HG03135 (cell line): ENCODE measurements around the gene ERC1.
"Not testable (repeated sequence)": the region's sequence is repeated elsewhere in the genome, so short reads cannot be mapped to it uniquely, and the experiment has no call there.

Source experiments
- ATAC-seq: cut with Tn5 transposase; IDR thresholded peaks from one replicate; pipeline ENCODE4 v1.9.1; 2021; ENCODE audit warnings: mild to moderate bottlenecking, moderate library complexity; ENCODE audit not compliant: unreplicated experiment

ERC1 gene

DNA sequence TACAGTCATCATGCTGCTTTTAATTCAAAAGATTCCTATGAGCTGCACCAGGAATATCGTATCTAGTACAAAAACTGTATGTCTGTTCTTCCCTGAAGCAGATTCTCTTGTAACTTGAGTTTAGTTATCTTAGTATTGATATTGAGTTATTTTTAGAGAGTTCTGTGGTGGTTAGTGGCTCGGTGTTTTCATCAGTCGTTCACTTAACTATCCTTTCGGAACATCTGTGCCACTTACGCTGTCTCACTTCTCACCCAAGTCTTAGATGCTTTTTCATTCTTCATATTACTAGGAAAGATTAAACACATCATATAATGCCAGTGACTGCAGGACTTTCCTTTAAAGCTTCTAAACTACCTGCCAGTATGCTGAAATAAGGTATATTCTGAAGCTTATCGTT lies 352.4 kb downstream of the ERC1 start:
- ATAC-seq = no peak

DNA sequence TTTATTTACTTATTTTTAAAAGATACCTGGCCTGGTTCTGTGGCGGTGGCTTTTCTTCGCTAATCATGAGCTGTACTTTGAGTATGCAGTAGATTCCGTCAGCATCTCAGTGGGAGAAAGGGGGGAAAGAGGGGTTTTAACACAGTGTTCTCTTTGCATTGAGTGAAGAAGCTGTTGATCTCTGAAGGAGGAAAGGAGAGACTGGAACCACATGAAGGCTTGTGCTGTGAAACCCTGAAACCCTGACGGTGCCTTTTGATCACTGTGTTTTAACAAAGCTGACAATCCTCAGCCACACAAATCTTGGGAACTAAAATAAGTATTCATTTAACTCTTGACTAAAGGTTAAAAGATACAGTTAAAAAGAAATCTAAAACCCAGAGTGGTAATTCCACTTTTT lies 353.2 kb downstream of the ERC1 start:
- no peak for ATAC-seq

DNA sequence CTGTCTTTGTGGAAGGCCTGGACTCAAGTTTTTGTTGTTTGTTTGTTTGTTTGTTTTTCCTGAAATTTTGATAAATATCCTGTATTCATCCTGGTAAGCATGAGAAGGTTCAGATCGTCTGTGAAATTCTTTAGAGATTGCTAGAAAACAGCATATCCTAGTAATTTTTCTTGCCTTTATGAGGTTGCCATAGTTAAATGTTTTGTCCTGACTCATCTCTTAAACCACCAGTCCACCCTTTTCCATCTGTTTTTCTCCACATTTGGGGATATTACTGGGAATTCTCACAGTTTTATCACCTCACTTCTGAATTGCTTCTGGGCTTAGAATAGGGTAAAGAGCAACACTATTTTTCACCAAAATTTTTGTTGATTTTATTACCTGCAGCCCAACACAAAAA lies 355.1 kb downstream of the ERC1 start:
- no peak for ATAC-seq

DNA sequence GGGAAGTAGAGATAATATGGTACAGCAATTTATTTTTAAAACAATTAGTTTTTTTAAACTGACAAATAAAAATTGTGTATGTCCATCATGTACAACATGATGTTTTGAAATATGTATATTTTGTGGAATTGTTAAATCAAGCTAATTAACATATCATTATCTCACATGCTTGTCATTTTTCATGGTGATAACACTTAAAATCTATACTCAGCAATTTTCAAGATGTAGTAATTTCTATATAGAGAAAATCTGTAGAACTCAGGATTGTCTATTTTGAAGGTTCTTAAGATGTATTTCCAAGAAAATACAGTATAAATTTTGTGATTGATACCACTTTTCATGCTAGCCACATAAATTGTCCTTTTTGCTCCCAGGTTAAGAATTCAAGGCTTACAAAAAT lies 356.3 kb downstream of the ERC1 start:
- no peak for ATAC-seq

DNA sequence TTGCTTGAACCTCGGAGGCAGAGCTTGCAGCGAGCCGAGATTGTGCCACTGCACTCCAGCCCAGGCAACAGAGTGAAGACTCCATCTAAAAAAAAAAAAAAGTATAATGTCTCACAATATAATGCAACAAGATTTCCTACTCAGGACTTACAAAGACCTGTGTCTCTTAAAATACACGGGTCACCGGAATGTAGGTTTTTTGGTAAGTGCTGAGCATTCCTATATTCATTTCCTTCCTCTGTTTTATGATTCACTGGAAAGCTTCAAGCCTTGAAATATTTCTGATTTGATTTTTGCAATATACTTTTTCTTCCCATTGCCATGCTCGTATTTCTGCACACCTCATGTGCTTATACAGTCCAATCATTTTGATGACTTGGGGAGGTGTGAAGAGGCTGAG lies 357.6 kb downstream of the ERC1 start:
- no peak for ATAC-seq

DNA sequence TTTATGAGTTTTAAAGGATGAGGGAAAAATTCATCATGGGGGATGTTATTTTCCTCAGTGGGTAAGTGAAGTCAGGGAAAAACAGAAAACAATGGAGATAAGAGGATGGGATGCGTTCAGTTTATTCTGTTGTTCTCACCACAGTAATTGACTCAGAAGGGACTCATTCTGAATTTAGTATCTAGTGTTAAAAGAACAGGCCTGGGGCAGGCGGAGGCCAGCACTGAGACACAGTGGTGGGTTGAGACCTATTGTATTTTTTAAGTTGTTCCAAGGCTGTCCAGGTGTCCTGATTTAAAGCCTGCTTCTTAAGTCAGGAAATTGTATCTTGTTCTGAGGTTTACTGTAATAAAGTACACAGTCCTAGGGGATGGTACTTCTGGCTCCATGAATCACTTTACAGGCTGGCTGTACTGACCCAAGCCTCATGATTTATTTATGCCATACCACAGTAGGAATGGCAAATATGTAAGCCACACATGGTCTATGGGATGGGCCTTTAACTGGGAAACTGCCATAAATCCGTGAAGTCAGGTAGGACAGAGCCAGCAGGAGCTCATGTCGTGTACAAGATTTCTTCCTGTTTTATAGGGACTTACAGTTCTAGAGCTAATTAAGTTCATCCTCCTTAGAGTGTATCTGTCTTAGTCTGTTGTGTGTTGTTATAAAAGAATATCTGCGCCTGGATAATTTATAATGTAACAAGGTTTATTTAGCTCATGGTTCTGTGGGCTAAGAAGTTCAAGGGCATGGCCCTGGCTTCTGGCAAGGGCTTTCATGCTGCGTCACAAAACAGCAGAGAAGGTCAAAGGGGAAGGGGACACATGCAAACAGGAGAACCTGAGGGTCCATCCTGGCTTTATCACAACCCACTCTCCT lies 359.3 kb downstream of the ERC1 start:
- ATAC-seq = no peak

DNA sequence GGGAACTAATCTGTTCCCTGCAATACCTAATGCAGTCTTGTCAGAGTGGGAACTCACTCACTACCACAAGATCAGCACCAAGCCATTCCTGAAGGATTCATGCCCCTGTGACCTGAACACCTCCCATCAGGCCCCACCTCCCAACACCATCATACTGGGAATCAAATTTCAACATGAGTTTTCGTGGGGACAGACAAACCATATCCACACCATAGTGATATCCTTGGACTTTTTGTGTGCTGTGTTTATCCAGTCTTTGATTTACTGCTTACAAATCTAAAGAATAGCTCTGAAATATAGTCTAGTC lies 359.9 kb downstream of the ERC1 start:
- ATAC-seq = no peak

DNA sequence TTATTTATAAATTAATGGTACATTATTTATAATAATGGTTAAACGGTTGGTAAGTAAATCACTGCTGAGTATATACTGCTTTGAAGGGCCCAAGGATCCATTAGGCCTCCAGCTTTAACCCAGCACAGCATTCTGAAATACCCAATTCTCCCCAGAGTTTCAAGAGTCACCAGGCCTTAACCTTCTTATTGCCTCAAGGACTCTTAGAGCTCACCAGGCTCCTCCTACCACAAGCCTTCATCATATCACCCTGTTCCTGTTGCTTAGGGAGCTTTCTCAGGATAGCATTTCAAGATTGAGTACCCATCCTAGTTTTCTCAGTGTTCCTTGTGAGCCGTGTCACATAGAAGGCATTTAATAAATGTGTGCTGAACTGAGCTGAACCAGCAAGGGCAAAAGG lies 360.9 kb downstream of the ERC1 start:
- ATAC-seq = no peak

DNA sequence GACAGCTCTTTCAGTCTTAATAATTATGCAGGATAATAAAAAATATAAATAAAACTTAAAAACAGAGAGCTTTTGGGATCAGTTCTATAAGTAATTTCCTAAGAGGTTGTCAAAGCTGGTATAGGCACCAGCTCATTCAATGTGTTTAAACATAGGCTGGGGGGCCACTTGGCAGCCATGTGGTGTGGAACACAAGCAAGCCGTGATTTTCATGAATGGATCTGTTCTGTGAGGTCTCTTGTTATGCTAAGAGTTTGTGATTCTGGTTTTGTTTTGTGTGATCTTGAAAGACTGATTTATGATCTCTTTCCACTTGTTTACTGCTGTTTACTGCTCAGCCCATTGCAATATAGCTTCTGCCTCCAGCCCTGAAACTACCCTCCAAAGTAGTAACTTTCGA lies 362.4 kb downstream of the ERC1 start:
- ATAC-seq = no peak

DNA sequence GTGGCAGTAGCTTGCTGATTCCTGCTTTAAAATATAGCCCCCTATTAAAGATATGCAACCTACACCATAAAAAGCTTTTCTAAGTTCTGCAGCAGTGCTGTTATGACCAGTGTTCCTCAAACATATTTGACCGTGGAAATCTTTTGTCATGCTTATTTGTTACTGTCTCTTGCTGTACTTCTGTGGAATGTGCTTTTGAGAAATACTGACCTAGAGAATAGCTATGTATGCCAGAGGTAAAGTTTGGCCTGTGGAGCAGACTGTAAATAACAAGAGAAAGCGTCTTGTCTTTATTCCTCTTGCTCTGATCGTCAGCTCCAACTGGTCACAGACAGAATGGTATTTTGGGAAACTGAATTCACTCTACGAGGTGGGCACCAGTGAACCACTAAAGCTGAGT lies 364.4 kb downstream of the ERC1 start:
- ATAC-seq = no peak

DNA sequence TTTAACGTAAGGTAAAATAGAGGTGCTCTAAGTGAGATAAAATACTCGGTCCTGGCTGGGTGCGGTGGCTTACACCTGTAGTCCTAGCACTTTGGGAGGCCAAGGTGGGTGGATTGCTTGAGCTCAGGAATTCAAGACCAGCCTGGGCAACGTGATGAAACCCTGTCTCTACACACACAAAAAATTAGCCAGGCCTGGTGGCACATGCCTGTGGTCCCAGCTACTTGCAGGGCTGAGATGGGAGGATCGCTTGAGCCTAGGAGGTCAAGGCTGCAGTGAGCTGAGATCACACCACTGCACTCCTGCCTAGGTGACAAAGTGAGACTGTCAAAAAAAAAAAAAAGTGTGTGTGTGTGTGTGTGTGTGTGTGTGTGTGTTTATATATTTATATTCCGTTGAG lies 364.8 kb downstream of the ERC1 start:
- not testable (repeated sequence) for ATAC-seq

DNA sequence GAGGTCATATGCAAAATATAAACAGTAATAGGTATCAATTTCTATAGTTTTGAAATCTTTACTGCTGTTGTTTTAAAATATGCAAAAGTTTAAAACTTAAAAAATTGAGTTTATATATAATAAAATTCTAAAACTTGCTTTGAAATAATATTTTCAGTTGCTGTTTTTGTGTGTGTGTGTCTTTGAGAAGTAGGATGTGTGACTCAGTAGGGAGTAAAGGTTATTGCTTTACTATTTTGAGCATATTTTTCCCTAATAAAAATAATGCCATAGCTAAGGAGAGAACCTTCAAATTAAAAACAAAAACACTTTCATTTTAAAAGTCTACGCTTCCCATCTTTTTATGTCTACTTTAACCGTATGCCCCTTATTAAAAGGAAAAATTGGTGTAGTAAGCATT lies 365.3 kb downstream of the ERC1 start:
- no peak for ATAC-seq

DNA sequence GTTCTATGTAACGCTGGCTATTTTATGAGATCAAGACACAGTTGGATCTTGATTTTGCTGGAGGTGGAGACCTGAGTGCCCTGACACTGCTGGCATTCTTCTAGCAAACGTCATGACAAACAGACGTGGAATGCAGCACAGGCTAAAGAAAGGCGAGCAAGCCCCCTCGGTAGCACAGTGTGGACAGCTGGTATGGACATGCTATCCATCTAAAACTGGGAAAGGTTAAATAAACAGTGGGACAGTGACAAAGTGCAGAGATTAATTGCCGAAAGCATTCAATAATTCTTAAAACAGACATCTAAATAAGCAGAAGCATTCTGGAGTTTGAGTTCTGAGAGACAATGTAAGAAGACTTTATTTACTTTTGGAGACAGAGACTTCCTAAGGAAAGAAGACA lies 366.1 kb downstream of the ERC1 start:
- no peak for ATAC-seq

DNA sequence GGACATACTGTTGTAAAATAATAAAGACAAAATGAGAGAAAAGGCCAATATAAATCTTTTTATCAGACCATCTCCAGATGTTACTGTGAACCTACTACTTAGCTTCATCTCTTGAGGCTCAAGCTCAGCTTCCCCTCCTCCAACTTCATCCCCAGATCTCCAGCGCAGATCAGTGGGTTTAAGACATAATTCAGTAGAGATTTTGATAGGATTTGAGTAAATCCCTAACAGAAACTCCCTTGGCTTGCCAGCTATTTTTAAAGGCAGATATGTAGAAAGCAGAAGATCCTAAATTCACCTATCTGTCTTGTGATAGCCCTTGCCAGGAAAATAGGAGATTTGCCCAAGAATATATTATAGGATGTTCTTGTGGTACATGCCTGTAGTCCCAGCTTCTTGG lies 366.7 kb downstream of the ERC1 start:
- no peak for ATAC-seq

DNA sequence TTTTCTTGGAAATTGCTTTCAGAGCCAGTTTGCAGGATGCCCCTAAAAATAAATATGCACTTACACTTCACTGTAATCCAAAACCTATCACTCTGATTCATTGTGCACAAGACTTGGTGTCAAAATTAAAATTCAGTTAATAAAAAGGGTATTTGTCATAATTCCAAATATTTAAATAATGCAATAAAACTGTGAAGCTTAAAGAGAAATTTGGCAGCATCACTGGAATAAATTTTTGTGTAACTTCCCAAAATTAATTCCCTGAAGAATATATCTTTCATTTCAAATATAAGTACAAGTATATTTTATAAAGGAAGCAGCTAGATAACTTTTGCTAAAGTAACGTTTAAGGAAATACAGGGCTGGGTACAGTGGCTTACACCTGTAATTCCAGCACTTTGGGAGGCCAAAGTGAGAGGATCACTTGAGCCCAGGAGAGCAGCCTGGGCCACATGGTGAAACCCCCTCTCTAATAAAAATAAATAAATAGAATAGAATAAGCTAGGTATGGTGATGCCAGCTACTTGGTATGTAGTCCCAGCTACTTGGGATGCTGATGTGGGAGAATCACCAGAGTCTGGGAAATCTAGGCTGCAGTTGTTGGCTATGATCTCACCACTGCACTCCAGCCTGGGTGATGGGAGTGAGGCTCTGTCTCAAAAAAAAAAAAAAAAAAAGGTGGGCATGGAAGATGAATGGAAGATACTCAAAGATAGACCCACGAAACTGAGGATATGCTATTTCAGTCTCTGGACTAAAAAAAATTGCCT lies 369.6 kb downstream of the ERC1 start:
- ATAC-seq = no peak

DNA sequence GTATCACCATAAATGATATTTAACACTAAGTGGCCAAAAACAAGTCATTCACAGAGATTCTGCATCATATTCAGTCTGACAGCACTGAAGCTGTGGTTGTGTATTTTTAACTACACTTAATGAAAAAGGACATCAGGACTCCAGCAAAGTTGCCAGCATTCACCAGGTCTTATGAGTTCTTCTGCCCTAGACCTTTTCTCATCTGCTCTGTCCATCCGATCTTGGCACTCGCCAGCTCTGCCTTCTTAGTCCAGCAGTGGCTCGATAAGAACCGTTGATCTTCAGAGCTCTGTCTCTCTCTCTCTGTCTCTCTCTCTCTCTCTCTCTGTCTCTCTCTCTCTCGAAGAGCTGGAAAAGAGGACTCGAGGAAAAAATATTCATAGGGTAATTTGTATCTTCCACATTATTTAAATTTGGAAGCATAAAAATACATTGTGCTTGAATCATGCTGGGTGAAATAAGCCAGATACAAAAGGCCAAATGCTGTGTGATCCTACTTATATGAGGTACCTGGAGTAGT lies 371.2 kb downstream of the ERC1 start:
- no peak for ATAC-seq

DNA sequence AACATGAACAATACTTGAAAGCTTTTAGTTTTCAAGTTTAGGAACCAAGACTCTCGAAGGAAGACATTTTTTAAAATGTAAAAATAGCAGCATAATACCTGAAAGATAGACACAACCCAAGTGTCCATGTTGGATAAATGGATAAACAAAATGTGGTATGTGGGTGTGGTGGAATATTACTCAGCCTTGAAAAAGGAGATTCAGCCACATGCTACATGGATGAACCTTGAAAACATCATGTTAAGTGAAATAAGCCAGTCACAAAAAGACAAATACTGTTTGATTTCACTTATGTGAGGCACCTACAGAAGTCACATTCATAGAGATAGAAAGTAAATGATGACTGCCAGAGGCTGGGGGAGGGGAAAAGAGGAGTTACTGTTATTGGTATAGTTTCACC lies 374.7 kb downstream of the ERC1 start:
- no peak for ATAC-seq

DNA sequence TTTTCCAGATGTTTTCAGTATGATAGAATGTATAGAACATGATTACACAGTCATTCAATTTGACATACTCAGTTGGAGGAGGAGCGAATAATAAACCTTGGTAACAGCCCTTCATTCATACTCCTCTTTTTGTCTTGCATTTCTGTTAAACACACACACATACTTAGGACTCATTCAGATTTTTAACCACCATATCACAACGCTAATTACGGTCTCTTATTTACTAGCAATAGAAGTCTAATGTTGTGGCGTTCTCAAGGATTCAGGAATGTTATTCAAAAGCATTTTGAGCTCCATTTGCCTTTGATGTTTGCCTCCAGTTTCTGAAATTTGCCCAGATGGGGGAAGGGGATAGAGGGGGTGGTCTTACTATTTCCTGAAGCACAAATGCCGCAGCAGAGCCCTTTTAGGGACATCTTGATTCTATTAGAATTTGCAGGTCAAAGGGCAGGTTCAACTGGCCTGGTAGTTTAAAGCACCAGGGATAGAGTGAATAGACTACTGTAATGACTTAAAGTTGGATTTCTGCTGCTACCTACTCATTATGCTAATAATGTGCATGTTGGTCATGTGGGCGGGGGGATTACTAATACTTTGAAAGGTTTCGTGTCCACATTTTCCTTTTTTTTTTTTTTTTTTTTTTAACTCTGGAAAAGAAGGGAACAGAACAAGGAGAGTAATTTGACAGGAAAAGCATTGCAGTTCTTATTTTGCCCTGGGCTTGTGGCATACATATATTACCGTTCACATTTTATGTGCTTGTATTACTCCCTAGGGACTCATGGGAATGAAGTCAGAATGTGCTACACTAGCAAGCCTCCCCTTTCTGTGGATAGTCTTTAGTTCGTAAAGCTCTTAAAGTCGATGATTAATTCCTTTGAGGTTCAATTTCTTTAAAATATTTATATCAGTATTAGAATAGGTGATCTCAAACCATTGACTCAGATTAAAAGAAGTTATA lies 376.6 kb downstream of the ERC1 start:
- ATAC-seq = no peak

DNA sequence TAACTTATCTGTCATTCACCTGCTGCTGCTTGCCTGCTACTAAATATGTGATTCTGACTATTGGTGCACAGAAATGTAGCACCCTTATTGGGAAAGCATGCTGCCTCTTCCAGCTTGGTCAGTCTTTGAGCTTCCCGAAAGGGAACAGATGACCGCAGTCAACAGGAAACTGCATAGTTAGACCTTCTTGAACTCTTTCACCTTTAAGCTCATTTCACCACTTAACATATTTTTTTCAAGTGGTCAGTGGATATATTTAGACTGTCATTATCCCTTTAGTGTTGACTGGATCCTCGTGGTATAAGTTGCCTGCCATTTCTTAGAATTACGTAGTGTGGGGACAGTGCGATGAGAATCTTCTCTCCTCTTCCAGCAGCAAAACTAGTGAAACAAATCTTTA lies 378.4 kb downstream of the ERC1 start:
- ATAC-seq = no peak

DNA sequence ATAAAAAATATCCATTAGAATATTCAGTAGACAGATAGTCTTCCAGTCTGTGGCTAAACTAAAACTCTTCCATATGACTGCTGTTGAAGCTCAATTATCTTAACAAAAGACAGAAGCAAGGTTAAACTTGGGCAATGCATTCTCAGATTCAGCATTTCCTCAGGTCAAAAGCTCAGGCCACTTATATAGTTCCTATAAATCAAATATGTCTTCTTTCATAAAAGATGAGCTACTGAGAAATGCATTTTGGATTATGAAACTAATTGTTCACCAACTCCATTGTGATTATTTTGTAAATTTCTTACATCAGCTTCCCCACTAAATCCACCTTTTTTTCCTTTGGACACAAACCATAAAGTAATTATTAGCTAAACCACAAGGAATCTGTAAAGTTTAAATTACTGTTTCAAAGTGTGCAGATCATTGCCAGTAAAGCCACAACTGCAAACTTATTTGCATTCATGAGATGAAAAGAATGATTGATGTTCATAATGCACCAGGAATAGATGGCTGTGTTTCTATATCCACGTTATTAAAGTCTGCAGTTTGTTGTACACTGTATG lies 379.0 kb downstream of the ERC1 start:
- no peak for ATAC-seq
